ENCODE measurements around the gene TSPAN16. TPM values are rescaled to one million over a fixed set of nuclear protein-coding genes. Genes with fewer than 3 reads are reported as not detected.
A peak's percentile ranks its signal among the peaks of the same experiment; 100 is the strongest.

TSPAN16 gene
- total and polyA plus RNA-seq, 2 of the 13 experiments (the other 11 are each of a cell fraction or from before 2014, with no cell fraction given): not detected

GRCh38 chr19:11293433-11294389 is 2.2 kb upstream of the TSPAN16 start (continued):
- TF ChIP-seq, protein P1, sequence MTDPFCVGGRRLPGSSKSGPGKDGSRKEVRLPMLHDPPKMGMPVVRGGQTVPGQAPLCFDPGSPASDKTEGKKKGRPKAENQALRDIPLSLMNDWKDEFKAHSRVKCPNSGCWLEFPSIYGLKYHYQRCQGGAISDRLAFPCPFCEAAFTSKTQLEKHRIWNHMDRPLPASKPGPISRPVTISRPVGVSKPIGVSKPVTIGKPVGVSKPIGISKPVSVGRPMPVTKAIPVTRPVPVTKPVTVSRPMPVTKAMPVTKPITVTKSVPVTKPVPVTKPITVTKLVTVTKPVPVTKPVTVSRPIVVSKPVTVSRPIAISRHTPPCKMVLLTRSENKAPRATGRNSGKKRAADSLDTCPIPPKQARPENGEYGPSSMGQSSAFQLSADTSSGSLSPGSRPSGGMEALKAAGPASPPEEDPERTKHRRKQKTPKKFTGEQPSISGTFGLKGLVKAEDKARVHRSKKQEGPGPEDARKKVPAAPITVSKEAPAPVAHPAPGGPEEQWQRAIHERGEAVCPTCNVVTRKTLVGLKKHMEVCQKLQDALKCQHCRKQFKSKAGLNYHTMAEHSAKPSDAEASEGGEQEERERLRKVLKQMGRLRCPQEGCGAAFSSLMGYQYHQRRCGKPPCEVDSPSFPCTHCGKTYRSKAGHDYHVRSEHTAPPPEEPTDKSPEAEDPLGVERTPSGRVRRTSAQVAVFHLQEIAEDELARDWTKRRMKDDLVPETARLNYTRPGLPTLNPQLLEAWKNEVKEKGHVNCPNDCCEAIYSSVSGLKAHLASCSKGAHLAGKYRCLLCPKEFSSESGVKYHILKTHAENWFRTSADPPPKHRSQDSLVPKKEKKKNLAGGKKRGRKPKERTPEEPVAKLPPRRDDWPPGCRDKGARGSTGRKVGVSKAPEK (CRISPR knock-in tag; IDR thresholded peaks at IDR 0.05; ENCODE audit: borderline replicate concordance): no peak
- TF ChIP-seq ZIK1 (CRISPR knock-in tag; IDR thresholded peaks at IDR 0.05; ENCODE audit: borderline replicate concordance, low read depth) (peak; percentile 38; the same call in 1 of the 2 replicates), ZSCAN31 (CRISPR knock-in tag; IDR thresholded peaks at IDR 0.05; ENCODE audit: low read depth) (peak; percentile 71), ZHX2 (IDR thresholded peaks at IDR 0.05; ENCODE audit: low read depth) (no peak), ZHX2 (CRISPR knock-in tag; IDR thresholded peaks at IDR 0.05; ENCODE audit: borderline replicate concordance) (no peak), ZNF777 (CRISPR knock-in tag; IDR thresholded peaks at IDR 0.05) (no peak), YY1 (IDR thresholded peaks at IDR 0.05; ENCODE audit: insufficient read depth, insufficient replicate concordance, low read depth, low read length) (peak; percentile 66), SIN3A (IDR thresholded peaks at IDR 0.05; ENCODE audit: borderline replicate concordance, low read depth, low read length) (no peak; the same call in 1 of the 2 replicates), SMAD3 (CRISPR knock-in tag; IDR thresholded peaks at IDR 0.05) (0 out of 2 replicates have a peak, but pooled peaks have one; percentile 41), RAD51 (IDR thresholded peaks at IDR 0.05; ENCODE audit: borderline replicate concordance) (no peak), SRY (CRISPR knock-in tag; IDR thresholded peaks at IDR 0.05) (no peak), ZBTB25 (CRISPR knock-in tag; IDR thresholded peaks at IDR 0.05) (no peak)
